Activated CD4-positive, alpha-beta T cell treated with anti-CD3 and anti-CD28 coated beads, Interleukin-2, amount 50 U/mL, for 48 hours (primary cell): ENCODE measurements around the gene MTREX.
A peak's percentile ranks its signal among the peaks of the same experiment; 100 is the strongest.

Source experiments
- DNase-seq, 2 experiments: peaks; one replicate each; pipeline ENCODE4 v3.0.0-alpha.2; 2020

The MTREX gene

GRCh38 chr5:55325621-55326020, 17.8 kb downstream of the MTREX start:
- no peak for DNase-seq

GRCh38 chr5:55327281-55327680, 19.5 kb downstream of the MTREX start:
- DNase-seq = no peak

GRCh38 chr5:55331321-55331720, 23.5 kb downstream of the MTREX start:
- DNase-seq = no peak

DNA sequence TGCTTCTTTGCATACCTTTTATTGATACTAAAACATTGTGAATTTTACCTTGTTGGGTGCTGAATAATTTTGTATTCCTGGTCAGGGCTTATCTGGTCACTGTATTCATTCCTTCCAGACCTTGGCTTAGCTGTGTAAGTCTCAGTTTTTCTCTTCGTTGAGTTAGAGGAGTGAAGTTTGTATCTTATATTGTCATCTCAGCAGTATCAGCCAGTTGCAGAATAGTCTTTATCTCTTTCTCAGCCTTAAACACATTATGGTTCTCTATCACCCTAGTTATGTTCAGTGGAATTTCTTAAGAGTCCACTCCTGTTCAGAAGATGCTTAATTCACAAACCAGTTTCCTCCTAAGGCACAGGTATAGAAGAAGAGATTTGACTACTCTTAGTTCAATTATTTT, 25.2 kb downstream of the MTREX start:
- DNase-seq = no peak

GRCh38 chr5:55333811-55334210, 26.0 kb downstream of the MTREX start:
- no peak for DNase-seq

GRCh38 chr5:55338092-55338613, 30.4 kb downstream of the MTREX start:
- DNase-seq = no peak

DNA sequence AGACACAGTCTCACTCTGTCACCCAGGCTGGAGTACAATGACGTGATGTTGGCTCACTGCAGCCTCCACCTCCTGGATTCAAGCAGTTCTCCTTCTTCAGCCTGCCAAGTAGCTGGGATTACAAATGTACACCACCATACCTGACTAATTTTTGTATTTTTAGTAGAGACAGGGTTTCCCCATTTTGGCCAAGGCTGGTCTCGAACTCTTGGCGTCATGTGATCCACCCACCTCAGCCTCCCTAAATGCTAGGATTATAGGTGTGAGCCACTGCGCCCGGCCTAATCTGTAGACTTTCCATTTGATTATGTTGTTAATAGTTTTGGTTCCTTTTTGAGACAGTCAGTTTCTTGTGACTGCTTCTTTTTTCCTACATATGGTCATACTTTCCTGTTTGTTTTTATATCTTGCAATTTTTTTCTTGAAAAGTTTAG, 31.0 kb downstream of the MTREX start:
- DNase-seq = peak; percentile 75 to 82

GRCh38 chr5:55343107-55343506, 35.3 kb downstream of the MTREX start:
- DNase-seq = no peak

- DNase-seq = no peak
Observed at GRCh38 chr5:55343609-55344008, 35.8 kb downstream of the MTREX start.

DNA sequence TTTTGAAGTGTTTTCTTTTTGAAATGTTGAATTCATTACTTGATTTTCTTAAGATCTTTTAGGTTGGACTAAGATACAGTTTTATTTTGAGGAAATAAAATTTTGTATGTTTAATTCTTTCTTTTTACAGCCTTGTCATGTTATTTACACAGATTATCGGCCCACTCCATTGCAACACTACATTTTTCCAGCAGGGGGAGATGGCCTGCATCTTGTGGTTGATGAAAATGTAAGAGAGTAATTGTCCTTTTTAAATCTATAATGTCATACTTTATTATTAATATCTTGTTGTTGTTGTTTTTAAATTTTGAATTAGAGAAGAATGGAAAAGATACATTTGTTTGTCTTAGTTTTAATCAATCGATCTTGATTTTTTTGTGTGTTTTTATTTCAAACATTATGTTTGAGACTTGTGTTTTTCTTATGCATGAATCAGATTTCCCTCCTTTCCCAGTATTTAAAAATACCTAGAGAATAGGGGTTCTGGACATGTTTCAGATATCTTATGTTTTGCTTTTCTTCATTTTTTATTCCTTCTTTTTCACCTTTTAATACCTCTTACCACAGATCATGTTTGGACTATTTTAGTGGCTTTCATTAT, 36.7 kb downstream of the MTREX start:
- DNase-seq = peak; percentile 68 to 75

- DNase-seq = no peak
Observed at GRCh38 chr5:55345327-55345726, 37.5 kb downstream of the MTREX start.

DNA sequence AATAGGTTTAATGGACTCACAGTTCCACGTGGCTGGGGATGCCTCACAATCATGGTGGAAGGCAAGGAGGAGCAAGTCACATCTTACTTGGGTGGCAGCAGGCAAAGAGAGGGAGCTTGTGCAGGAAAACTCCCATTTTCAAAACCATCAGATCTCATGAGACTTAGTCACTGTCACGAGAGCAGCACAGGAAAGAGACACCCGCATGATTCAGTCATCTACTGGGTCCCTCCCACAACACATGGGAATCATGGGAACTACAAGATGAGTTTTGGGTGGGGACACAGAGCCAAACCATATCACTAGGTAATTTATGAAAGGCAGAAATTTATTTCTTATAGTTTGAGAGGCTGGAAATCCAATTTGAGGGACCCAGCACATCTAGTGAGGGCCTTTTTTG, 40.0 kb downstream of the MTREX start:
- no peak for DNase-seq

DNA sequence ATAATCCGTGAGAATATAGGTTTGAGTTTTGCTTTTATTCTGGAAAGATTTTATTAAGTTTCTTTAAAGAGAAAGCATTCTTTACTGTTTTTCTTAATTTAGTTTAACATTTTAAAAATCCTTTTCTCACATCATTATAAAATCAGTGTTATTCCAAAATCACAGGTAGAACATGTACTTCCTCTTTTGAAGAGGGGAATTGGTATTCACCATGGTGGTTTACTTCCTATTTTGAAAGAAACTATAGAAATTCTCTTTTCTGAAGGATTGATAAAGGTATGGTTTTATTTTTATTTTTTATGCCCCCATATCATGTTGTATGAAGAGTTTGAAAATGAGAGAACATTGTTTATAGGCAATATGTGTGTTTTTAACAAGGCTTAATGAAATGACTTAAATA, 43.0 kb downstream of the MTREX start:
- no peak for DNase-seq

DNA sequence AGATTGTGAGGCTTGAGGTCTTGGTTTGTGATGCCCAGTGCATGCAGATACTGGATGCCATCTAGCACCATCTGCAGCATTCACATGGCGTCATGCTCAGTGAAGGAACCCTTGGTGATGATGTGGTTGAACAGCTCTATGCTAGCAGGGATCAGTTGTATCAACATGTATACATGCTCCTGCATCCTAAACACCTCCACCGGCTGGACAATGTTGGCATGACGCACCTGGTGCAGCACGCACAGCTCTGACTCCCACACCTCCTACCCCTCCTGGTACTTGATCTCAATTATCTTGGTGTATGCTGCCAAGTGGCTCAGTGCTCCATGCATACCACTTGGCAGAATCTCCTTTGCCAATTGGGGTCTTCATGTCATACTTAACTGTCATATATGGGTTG, 49.1 kb downstream of the MTREX start:
- no peak for DNase-seq

- DNase-seq = no peak
Observed at GRCh38 chr5:55360190-55360589, 52.4 kb downstream of the MTREX start.

GRCh38 chr5:55363856-55364255, 56.1 kb downstream of the MTREX start:
- DNase-seq = no peak

- DNase-seq = no peak
Observed at GRCh38 chr5:55364537-55365055, 56.8 kb downstream of the MTREX start.

DNA sequence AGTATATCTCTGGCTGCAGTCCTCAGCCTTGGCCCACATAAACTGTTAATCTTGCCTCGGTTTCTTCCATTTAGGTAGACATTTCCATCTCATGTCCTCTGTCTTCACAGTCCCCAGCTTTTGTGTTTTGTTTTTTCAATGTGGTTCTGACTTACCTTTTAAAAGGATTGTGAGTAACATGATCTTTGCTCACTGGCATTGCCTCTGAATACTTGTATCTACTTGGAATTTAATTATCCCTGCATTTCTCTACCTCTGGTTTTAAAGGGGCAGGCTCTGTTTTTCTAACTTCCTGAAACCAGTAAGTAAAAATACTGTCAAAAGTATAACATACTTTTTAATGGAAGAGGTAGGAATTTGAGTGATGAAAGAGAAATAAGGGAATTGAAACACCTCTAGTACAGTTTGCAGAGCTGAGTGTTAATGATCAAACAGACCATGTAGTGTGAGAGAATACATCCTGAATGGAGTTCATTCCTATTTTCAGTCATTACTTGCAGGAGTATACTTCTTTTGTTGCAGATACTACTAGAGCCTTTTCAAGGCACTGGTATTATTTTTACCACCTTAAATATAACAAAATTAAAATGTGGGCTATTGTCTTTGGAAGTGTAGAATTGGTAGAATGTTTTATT, 62.6 kb downstream of the MTREX start:
- no peak for DNase-seq

DNA sequence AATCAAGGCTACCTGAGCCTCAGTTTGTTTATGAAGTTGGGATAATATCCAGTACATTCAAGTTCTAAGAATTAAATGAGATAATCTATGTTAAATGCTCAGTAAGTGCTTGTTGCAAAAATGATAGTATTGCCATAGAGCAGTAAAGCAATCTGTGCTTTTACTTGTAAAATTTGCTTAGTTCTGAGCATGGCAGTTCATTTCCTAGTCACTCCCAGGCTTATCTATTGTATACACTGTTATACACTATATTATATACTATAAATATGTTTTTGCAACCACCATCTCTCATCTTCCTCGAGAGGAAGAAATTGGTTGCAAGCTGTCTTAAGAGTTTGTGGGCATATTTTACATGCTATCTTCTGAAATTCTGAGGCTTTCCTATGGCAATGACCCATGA, 63.4 kb downstream of the MTREX start:
- no peak for DNase-seq

DNA sequence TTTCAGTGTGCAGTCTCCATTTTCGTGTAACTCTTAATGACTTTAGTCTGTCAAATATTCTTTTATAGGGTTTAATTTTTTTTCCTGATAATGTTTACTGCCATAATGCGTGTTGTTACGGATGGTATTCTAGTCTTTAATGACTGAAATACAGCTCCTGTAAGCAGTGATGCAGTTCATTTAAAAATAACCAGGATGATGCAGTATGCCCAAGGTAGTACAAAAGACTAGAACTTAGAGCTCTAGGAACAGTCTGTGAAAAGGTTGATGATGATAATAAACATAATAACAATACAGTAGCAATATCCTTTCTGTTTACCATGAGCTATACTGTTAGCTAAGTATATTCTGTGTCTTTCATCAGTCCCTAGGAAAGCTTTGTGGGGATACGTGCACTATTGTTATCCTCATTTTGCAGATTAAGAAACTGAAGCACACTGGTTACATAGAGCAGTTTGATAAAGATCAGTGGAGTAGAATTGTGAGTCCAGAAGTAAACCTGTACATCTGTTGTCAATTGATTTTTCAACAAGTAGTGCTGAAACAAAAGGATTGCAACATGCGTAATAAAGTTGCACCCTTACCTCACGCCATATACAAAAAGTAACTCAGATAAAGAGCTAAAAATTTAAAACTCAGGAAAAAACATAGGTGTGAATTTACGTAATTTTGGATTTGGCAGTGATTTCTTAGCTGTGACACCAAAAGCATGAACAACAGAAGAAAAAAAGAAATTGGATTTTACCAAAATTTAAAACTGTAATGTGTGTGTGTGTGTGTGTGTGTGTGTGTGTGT, 64.5 kb downstream of the MTREX start:
- DNase-seq = no peak

DNA sequence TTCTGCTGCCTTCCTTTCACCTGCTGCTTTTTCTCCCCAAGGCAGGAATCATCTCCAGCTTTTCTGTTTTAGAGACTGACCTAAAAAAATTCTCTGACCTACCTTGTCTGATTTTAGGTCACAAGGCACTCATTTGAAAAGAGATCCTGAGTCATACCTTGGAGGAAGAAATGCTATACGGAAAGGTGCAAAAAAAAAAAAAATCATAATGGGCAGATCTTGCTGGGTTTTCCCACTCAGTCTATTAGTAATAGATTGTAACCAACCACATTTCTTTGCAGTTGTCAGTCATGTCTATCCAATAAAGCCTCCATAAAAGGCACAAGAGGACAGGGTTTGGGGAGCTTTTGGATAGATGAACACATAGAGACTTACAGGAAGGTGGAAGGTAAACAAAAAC, 70.0 kb downstream of the MTREX start:
- DNase-seq = no peak

- no peak for DNase-seq
Observed at GRCh38 chr5:55383254-55383653, 75.5 kb downstream of the MTREX start.

DNA sequence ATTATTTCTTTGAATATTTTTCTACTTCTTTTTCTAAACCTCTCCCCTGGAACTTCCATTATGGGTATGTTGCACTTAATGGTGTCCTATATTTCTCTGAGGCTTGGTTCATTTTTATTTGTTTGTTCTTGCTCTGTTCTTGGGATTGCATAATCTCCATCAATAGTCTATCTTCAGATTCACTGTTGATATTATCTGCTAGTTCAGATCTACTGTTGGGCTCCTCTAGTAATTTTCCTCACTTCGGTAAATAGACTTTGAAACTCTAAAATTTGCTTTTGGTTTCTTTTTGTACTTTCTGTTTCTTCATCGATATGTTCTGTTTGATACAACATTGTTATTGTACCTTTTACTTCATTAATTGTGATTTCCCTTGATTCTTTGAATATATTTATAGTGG, 76.3 kb downstream of the MTREX start:
- DNase-seq = no peak

DNA sequence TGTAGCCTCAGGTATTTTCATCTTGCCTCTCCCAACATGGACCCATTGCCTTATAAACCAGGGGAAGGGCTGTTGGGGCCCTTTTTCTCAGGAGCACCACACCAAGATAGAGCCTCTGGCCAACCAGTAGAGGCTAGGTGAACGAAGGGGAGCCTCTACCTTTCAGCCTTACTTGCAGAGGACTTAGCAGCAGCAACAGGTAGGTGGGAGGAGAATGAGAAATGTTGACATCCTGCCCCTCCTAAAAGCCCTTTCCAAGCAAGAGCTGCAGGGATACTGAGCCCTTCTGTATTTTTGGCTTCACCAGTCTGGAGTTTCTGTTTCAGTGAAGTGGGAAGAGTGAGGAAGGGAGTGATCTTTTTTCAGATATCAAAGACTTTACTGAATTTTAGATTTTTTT, 77.4 kb downstream of the MTREX start:
- DNase-seq = no peak
